GM18499 (cell line): ENCODE results near the gene PTPRA.
"Not testable (repeated sequence)": the region's sequence is repeated elsewhere in the genome, so short reads cannot be mapped to it uniquely, and the experiment has no call there.

Source experiments
- ATAC-seq: cut with Tn5 transposase; IDR thresholded peaks from one replicate; pipeline ENCODE4 v1.9.1; 2021; ENCODE audit warnings: moderate number of reproducible peaks; ENCODE audit not compliant: insufficient read depth, unreplicated experiment

Gene PTPRA

GRCh38 chr20:3067139-3068014 lies 194.1 kb downstream of the PTPRA start:
- no peak for ATAC-seq

DNA sequence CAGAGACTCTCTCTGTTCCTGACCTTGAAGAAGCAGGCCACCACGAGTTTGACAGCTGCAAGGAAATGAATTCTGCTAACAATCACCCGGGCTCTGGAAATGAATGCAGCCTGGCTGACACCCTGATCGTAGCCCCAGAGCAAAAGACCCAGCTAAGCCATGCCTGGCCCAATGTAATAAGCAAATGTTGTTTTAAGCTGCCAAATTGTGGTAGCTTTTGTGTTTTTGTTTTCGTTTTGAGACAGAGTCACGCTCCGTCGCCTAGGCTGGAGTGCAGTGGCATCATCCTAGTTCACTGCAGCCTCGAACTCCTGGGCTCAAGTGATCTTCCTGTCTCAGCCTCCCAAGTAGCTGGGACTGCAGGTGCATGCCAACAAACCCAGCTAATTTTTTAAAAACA lies 194.8 kb downstream of the PTPRA start:
- ATAC-seq: no peak

- ATAC-seq: no peak
These were observed 196.0 kb downstream of the PTPRA start for GRCh38 chr20:3068986-3069900.

DNA sequence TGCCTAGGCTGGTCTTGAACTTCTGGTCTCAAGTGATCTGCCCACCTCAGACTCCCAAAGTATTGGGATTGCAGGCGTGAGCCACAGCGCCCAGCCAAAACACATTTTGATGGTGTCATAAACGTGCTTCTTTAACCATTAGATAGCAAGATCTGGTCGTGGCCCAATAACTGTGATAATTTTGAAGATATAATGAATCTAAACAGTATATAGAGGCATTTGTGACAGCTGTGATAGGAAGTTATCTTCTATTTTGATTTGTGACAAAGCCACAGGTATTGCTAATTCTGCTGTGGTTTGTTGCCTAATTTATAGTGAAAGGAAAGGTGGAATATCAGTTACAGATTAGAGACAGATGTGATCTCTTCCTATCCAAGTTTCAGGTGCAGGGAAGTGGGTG lies 197.4 kb downstream of the PTPRA start:
- ATAC-seq: no peak

- ATAC-seq: no peak
These were observed 198.0 kb downstream of the PTPRA start for GRCh38 chr20:3071266-3071609.

DNA sequence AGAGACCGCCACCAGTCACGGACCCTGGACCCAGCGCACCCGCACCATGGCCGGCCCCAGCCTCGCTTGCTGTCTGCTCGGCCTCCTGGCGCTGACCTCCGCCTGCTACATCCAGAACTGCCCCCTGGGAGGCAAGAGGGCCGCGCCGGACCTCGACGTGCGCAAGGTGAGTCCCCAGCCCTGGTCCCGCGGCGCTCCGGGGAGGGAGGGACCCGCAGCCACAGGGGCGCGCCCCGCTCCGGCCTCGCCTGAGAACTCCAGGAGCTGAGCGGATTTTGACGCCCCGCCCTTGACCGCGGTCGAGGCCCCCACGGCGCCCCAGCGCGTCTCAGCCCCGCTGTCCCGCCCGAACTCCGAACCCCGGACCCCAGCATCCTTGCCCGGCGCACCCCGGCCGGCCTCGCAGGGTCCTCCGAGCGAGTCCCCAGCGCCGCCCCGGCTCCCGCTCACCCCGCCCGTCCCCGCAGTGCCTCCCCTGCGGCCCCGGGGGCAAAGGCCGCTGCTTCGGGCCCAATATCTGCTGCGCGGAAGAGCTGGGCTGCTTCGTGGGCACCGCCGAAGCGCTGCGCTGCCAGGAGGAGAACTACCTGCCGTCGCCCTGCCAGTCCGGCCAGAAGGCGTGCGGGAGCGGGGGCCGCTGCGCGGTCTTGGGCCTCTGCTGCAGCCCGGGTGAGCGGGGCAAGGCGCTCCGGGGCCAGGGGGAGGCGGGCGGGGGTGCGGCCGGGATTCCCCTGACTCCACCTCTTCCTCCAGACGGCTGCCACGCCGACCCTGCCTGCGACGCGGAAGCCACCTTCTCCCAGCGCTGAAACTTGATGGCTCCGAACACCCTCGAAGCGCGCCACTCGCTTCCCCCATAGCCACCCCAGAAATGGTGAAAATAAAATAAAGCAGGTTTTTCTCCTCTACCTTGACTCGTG lies 198.6 kb downstream of the PTPRA start, which contains the start of gene OXT:
Gene OXT, plus strand, starts transcription at position 11 of the 920 bp plus-strand sequence. Its CDS starts 36 bp downstream, at position 47.
- no peak for ATAC-seq

DNA sequence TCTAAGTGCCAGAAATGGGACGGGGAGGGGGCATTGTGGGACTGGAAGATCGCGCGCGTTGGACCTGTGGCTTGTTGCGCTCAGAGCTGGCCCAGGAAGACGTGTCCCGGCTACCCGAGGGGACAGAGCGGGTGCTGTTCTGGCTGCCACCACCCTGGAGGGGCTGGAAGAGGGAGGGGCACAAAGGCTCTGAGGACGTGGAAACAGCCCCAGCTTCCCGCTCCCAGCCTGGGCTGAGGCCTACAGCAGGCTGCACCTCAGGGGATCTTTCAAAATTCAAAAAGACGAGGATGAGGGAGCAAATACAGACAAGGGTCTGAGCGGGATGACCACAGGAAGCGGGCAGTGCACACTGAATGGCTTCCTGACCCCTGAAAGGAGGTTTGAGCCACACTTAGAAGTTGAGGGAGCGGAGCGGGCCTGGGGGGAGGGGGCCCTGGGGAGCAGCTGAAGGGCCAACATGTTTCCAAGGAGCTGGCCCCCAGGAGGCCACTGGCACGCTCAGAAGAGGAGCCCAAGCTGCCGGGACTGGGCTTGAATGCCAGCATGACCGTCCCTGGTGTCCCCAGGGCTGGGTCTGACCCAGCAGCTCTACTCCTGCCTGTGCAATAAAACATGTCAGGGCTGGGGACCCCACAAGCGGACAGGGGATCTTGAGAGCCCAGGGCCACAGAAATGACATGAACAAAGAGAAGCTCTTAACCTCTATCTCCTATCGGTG lies 199.4 kb downstream of the PTPRA start:
- ATAC-seq: no peak

DNA sequence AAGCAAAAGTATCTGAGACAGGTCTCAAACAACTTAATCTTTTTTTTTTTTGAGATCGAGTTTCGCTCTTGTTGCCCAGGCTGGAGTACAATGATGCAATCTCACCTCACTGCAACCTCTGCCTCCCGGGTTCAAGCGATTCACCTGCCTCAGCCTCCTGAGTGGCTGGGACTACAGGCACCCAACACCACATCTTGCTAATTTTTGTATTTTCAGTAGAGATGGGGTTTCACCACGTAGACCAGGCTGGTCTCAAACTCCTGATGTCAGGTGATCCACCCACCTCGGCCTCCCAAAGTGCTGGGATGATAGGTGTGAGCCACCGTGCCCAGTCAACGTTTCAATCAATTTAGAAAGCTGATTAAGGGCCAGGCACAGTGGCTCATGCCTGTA lies 200.0 kb downstream of the PTPRA start:
- not testable (repeated sequence) for ATAC-seq

GRCh38 chr20:3074812-3075211 lies 201.5 kb downstream of the PTPRA start:
- ATAC-seq: no peak

DNA sequence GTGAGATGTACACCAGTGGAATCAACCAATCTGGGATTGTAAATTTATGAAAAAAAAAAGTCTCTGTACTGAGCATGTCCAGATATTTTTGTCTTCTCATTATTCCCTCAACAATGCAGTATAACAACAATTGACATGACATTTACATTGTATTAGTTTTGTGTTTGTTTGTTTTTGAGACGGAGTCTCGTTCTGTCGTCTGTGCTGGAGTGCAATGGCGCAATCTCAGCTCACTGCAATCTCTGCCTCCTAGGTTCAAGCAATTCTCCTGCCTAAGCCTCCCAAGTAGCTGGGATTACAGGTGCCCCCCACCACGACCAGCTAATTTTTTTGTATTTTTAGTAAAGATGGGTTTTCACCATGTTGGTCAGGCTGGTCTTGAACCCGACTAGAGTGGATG lies 202.0 kb downstream of the PTPRA start:
- not testable (repeated sequence) for ATAC-seq

GRCh38 chr20:3077618-3078134 lies 204.4 kb downstream of the PTPRA start:
- no peak for ATAC-seq

GRCh38 chr20:3080939-3081388 lies 207.7 kb downstream of the PTPRA start:
- ATAC-seq: no peak

DNA sequence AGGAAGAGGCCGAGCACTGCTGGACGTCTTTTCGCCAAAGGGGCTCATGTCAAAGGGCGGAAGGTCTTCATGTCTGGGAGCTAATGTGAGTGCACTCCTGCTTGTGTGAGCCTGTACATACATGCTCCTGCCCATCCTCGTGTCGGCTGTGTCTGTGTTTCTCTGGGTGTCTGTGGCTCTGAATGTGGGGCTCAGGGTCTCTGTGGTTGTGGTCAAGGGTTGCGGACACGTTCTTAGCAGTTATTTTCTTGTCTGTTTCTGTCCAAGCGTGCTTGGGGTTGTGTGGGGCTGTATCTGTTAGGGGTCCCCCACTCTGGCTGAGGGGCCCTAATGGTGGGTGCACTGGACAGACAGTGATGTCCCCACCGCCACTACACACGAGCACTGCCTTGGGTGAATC lies 208.4 kb downstream of the PTPRA start:
- ATAC-seq: no peak

GRCh38 chr20:3082306-3082951 lies 209.1 kb downstream of the PTPRA start:
- ATAC-seq: no peak

DNA sequence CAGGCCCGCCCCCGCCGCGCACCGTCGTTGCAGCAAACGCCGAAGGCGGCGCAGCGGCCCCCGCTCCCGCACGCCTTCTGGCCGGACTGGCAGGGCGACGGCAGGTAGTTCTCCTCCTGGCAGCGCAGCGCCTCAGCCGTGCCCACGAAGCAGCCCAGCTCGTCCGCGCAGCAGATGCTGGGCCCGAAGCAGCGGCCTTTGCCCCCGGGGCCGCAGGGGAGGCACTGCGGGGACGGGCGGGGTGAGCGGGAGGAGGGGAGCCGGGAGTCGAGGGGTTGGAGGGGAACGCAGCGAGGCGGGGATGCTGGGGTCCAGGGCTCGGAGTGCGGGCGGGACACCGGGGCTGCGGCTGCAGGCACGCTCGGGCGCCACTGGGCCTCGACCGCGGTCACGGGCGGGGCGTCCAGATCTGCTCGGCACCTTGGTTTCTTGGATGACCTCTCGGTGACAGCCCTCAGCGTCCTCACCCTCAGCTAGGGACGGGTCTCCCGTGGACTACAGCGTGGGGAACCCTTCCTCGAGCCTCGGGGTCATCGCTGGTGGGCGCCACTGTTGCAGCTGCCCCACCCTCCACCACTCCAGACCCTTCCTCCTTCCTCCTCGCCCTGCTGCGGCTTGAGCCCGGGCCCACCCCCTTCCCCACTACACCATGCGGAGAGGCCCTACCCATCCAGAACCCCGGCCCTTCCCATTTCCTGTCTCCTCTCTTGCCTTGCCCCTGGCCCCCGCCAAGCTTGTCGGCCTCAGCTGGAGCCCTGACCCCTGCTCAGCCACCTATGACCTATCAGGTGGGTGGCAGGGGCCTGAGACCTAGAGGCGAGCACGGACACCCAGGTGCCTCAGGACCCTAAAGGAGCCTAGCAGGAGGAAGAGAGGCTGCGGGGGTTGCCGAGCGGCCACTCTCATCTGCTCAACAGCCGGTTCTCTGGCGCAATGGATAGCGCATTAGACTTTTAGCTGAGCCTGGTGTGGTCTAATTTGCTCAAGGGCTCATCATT lies 210.0 kb downstream of the PTPRA start:
- no peak for ATAC-seq

- no peak for ATAC-seq
These were observed 211.2 kb downstream of the PTPRA start, which contains the start of gene AVP for GRCh38 chr20:3084283-3084985. Gene AVP (minus strand): TSS chr20:3084724. CDS start chr20:3084674, 50 bp downstream.

GRCh38 chr20:3084986-3085360 lies 211.7 kb downstream of the PTPRA start:
- ATAC-seq: no peak
